CD8-positive, alpha-beta memory T cell (primary cell): Measurements from ENCODE around the gene DUSP10. TPM values are rescaled to one million over a fixed set of nuclear protein-coding genes. Genes with fewer than 3 reads are reported as not detected.

Experiments used
- CTCF ChIA-PET: fragments of 350-600 bp; sonication (Branson Sonifier 250); formaldehyde crosslinking; loops from one replicate; lab custom pipeline; 2021; ENCODE audit warnings: antibody characterized with exemption; lab: Charles Lee
- POLR2A ChIA-PET: fragments of 350-600 bp; sonication (Branson Sonifier 250); formaldehyde crosslinking; loops from one replicate; lab custom pipeline; 2021; ENCODE audit warnings: antibody characterized with exemption; lab: Charles Lee
- DNase-seq, 5 donors: peaks; one replicate each; pipeline versions ENCODE4 v3.0.0 to v3.0.0-alpha.2; 2020 to 2022; ENCODE audit warnings: mixed read lengths in 1 of 5
- H3K27ac ChIP-seq: one replicate; pipeline ENCODE4 v1.7.0; 2013; ENCODE audit warnings: low read depth, mild to moderate bottlenecking, low read length, moderate library complexity
- H3K27me3 ChIP-seq: 2 replicates; pipeline ENCODE4 v1.7.0; 2013; ENCODE audit warnings: low read length, mild to moderate bottlenecking; ENCODE audit not compliant: insufficient read depth, poor library complexity, severe bottlenecking
- H3K36me3 ChIP-seq: 2 replicates; pipeline ENCODE4 v1.7.0; 2013; ENCODE audit warnings: mild to moderate bottlenecking, low read length, moderate library complexity; ENCODE audit not compliant: insufficient read depth
- H3K4me1 ChIP-seq: 2 replicates; pipeline ENCODE4 v1.7.0; 2013; ENCODE audit warnings: mild to moderate bottlenecking, low read length, moderate library complexity; ENCODE audit not compliant: insufficient read depth
- H3K4me3 ChIP-seq: 2 replicates; pipeline ENCODE4 v1.7.0; 2013; ENCODE audit warnings: mild to moderate bottlenecking, low read length
- H3K9me3 ChIP-seq: 2 replicates; pipeline ENCODE4 v1.7.0; 2013; ENCODE audit warnings: mild to moderate bottlenecking, low read length
- H3K27ac Mint-ChIP-seq, 8 donors: one replicate each; pipeline ENCODE4 v1.8.0; 2020 to 2021; ENCODE audit warnings: mixed read lengths in 8 of 8, mild to moderate bottlenecking in 6 of 8, inconsistent platforms in 3 of 8, moderate library complexity in 3 of 8
- H3K27me3 Mint-ChIP-seq, 2 donors: one replicate each; pipeline ENCODE4 v1.8.0; 2020 to 2021; ENCODE audit warnings: mixed read lengths in 2 of 2, mild to moderate bottlenecking in 1 of 2, moderate library complexity in 1 of 2
- H3K36me3 Mint-ChIP-seq, 3 donors: one replicate each; pipeline ENCODE4 v1.8.0; 2020 to 2021; ENCODE audit warnings: mixed read lengths in 3 of 3, inconsistent platforms in 1 of 3, mild to moderate bottlenecking in 1 of 3
- H3K4me1 Mint-ChIP-seq, 3 donors: one replicate each; pipeline ENCODE4 v1.8.0; 2020 to 2021; ENCODE audit warnings: mixed read lengths in 3 of 3, inconsistent platforms in 1 of 3, mild to moderate bottlenecking in 1 of 3
- H3K4me3 Mint-ChIP-seq, 7 donors: one replicate each; pipeline ENCODE4 v1.8.0; 2020 to 2021; ENCODE audit warnings: mixed read lengths in 7 of 7, mild to moderate bottlenecking in 6 of 7, moderate library complexity in 4 of 7, inconsistent platforms in 2 of 7
- H3K9me3 Mint-ChIP-seq, 5 donors: one replicate each; pipeline ENCODE4 v1.8.0; 2020 to 2022; ENCODE audit warnings: mixed read lengths in 5 of 5, mild to moderate bottlenecking in 3 of 5, moderate library complexity in 2 of 5, inconsistent platforms in 1 of 5
- polyA plus RNA-seq: library from polyadenylated mRNA; unstranded; fragments of 300-500 nt; fragmentation: Illumina TruSeq; gene quantifications from one replicate; pipeline ENCODE4 v1.2.3, GENCODE V29; 2021
- total RNA-seq, 2 experiments: library from RNA; stranded (reverse); gene quantifications; one replicate each; pipeline ENCODE4 v1.2.3, GENCODE V29; 2021

DUSP10 gene
- total and polyA plus RNA-seq, 3 experiments from 2014 or later, result 8.0 to 25.4 (median 23.7) TPM

DNA sequence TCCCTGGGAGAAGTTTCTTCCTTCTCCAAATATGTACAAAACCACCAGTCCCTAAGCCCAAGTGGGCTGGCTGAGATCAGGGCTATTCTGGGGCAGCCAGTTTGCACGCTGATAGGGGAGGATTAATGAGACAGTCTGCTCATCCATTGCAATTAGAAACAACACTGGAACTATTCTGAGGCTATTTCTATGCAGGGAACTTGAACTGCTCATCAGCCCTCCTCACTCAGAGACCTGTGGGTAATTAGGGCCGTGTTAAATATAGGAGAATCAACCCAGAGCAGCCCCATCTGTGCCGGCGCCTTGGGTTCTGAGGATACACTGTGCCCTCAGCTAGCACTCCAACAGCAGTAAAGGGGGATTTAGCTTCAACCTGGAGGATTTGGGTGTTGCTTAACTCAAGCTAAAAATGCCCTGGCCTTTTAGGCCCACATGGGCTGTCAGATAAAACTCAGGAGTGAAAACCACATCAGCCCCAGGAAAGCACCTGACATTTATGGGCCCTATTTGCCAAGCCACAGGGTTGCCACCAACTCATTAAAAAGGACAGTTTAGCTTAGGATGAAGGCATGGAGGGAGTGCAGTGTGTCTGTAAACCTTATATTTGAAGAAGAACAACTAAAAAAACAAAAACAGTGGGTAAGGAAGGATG is 53.9 kb downstream of the DUSP10 start:
- POLR2A ChIA-PET, result interaction anchor here (1.0 kb wide), 1 partner anchor 27 kb away, joined by 3 read pairs; no protein-coding TSS in a partner anchor
- H3K36me3 ChIP-seq, result no peaks in the 10 kb centered on the region
- CTCF ChIA-PET, result interaction anchor here (1.0 kb wide), 1 partner anchor 37 kb away, joined by 3 read pairs; no protein-coding TSS in a partner anchor
- Mint-ChIP-seq H3K27me3 (no peaks in the 10 kb centered on the region), H3K36me3 (no peaks in the 10 kb centered on the region), H3K27ac (peak overlapping the region in 4 of 8 donors; percentile 17 to 66 (median 28)), H3K9me3 (no peaks in the 10 kb centered on the region), H3K4me1 (peaks cover 9 to 15% (median 14%) of the 10 kb centered on the region in 3 donors), H3K4me3 (peak overlapping the region in 1 of 7 donors; percentile 9)
- DNase-seq, result no peak
- H3K9me3 ChIP-seq, result no peaks in the 10 kb centered on the region
- no peak overlapping the region for H3K4me3 ChIP-seq
- no peaks in the 10 kb centered on the region for H3K4me1 ChIP-seq
- H3K27ac ChIP-seq, result no peak overlapping the region
- H3K27me3 ChIP-seq, result no peaks in the 10 kb centered on the region

DNA sequence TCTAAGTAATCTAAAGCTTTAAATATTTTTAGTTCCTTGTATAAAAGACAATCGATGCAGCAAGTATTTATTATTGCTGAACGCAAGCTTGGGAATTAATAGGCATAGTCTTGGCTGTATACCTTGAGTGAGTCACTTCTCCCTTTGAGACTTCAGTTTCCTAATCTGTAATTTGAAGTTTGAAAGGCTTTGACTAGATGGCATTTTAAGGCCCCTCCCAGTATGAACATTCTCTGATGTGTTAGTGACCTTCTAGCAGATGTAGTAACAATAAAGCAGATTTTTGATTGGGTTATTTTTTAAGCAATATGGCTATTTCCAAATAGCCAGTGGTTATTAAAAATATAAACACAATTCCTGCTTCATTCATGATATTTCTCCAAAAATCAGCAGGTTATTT is 58.2 kb downstream of the DUSP10 start:
- no peaks in the 10 kb centered on the region for H3K36me3 ChIP-seq
- H3K27me3 Mint-ChIP-seq, result no peaks in the 10 kb centered on the region
- no peak overlapping the region for H3K4me3 Mint-ChIP-seq

GRCh38 chr1:221680085-221680484 is 61.8 kb downstream of the DUSP10 start:
- Mint-ChIP-seq H3K4me3 (no peak overlapping the region), H3K4me1 (peaks cover 0 to 5% (median 5%) of the 10 kb centered on the region in 3 donors), H3K36me3 (peaks cover 0 to 10% (median 2%) of the 10 kb centered on the region in 3 donors), H3K27me3 (no peaks in the 10 kb centered on the region), H3K27ac (peak overlapping the region in 1 of 8 donors; percentile 19), H3K9me3 (peaks cover 0 to 11% (median 6%) of the 10 kb centered on the region in 5 donors)
- H3K4me1 ChIP-seq, result no peaks in the 10 kb centered on the region
- H3K36me3 ChIP-seq, result no peaks in the 10 kb centered on the region
- no peak overlapping the region for H3K27ac ChIP-seq
- DNase-seq, result no peak
- no peaks in the 10 kb centered on the region for H3K27me3 ChIP-seq
- CTCF ChIA-PET, result no interaction called here
- POLR2A ChIA-PET, result no interaction called here
- no peak overlapping the region for H3K4me3 ChIP-seq
- no peaks in the 10 kb centered on the region for H3K9me3 ChIP-seq

More for the DNA sequence above, 58.2 kb downstream of the DUSP10 start:
- DNase-seq, result no peak
- Histone ChIP-seq H3K9me3 (no peaks in the 10 kb centered on the region), H3K27ac (no peak overlapping the region), H3K4me3 (no peak overlapping the region), H3K4me1 (no peaks in the 10 kb centered on the region), H3K27me3 (no peaks in the 10 kb centered on the region)
- H3K27ac Mint-ChIP-seq, result no peak overlapping the region
- H3K4me1 Mint-ChIP-seq, result peaks cover 4 to 7% (median 7%) of the 10 kb centered on the region in 3 donors
- H3K36me3 Mint-ChIP-seq, result peaks cover 0 to 10% (median 0%) of the 10 kb centered on the region in 3 donors
- CTCF ChIA-PET, result no interaction called here
- H3K9me3 Mint-ChIP-seq, result peaks cover 0 to 11% (median 6%) of the 10 kb centered on the region in 5 donors
- POLR2A ChIA-PET, result no interaction called here

DNA sequence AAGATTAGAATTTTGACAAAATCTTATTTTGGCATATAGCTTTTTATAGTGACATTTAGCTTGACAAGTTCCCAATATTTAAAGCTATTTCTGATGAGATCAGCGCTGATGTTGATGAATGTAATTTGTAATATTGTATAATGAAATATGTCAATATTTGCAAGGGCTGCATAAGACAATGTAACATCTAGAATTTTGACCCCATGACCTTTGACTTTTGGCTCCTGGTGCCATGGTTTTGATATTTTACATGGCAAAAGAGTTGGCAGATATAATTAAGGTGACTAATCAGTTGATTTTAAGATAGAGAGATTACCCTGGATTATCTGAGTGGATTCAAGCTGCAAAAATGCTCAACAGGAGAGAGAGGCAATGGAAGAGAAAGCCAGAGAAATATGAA is 63.9 kb downstream of the DUSP10 start:
- H3K36me3 Mint-ChIP-seq, result peaks cover 0 to 10% (median 2%) of the 10 kb centered on the region in 3 donors
- ChIA-PET CTCF (no interaction called here), POLR2A (no interaction called here)
- Histone ChIP-seq H3K4me3 (no peak overlapping the region), H3K9me3 (no peaks in the 10 kb centered on the region), H3K36me3 (no peaks in the 10 kb centered on the region), H3K27me3 (no peaks in the 10 kb centered on the region), H3K27ac (no peak overlapping the region), H3K4me1 (no peaks in the 10 kb centered on the region)
- no peak overlapping the region for H3K27ac Mint-ChIP-seq
- no peaks in the 10 kb centered on the region for H3K27me3 Mint-ChIP-seq
- no peak for DNase-seq
- peaks cover 0 to 5% (median 5%) of the 10 kb centered on the region in 3 donors for H3K4me1 Mint-ChIP-seq
- peaks cover 0 to 11% (median 6%) of the 10 kb centered on the region in 5 donors for H3K9me3 Mint-ChIP-seq
- H3K4me3 Mint-ChIP-seq, result no peak overlapping the region

DNA sequence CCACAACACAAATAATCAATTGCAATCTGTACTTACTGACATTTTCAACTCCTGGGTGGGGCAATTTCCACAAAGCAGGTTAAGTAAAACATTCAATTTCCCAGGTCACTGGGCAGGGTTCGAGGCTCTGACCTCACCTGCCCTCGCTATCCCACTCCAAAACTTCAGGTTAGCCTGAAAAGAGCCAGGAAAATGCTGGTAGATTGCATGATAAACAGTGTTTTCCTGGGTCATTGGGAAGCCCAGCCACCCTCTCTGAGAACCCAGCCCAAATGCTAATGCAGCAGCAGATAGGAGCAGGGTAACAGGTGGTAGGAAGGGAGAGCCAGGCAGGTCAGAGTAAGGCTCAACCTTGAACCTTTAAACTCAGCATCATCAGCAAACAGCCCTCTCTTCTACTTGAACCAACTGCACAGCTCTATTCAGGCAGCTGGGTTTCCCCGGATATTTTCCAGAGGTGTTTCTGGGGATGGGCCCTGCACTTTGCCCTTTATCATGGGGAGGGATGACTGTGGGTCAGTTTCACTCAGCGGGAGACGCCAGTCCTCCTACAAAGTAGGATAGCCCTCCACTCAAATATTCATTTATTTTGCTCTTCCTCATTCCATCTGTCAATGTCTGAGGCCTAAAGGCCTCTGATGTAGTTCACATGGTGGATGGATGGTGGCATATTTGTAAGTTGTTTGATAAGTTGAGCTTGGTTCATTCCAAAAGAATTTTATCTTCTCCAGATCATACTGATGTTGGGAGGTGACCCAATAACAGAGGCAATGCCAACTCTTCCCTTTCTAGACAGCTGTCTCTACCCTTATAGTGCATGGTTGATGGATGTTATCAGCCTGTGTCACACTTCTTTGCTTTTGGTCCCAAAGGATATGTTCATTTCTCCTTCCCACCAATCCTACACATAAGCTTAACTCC is 65.7 kb downstream of the DUSP10 start:
- no peak for DNase-seq
- POLR2A ChIA-PET, result no interaction called here

GRCh38 chr1:221672965-221673364 is 68.9 kb downstream of the DUSP10 start:
- CTCF ChIA-PET, result no interaction called here
- no peak overlapping the region for H3K27ac ChIP-seq
- DNase-seq, result no peak
- H3K9me3 Mint-ChIP-seq, result no peaks in the 10 kb centered on the region
- no peaks in the 10 kb centered on the region for H3K9me3 ChIP-seq
- H3K27me3 ChIP-seq, result no peaks in the 10 kb centered on the region
- H3K36me3 Mint-ChIP-seq, result peaks cover 0 to 2% (median 0%) of the 10 kb centered on the region in 3 donors
- no peak overlapping the region for H3K4me3 Mint-ChIP-seq
- H3K4me1 ChIP-seq, result no peaks in the 10 kb centered on the region
- no peak overlapping the region for H3K4me3 ChIP-seq
- POLR2A ChIA-PET, result no interaction called here
- H3K27ac Mint-ChIP-seq, result no peak overlapping the region
- H3K4me1 Mint-ChIP-seq, result peaks cover 0 to under 1% (median 0%) of the 10 kb centered on the region in 3 donors
- no peaks in the 10 kb centered on the region for H3K36me3 ChIP-seq
- peaks cover 2 to 10% of the 10 kb centered on the region in 2 donors for H3K27me3 Mint-ChIP-seq

More for the DNA sequence above, 65.7 kb downstream of the DUSP10 start:
- Mint-ChIP-seq H3K9me3 (peaks cover 0 to 8% (median 6%) of the 10 kb centered on the region in 5 donors), H3K4me1 (peaks cover 0 to 5% (median 5%) of the 10 kb centered on the region in 3 donors), H3K36me3 (peaks cover 0 to 10% (median 2%) of the 10 kb centered on the region in 3 donors), H3K27ac (peak overlapping the region in 1 of 8 donors; percentile 1), H3K4me3 (no peak overlapping the region), H3K27me3 (no peaks in the 10 kb centered on the region)
- no peaks in the 10 kb centered on the region for H3K27me3 ChIP-seq
- CTCF ChIA-PET, result no interaction called here
- no peaks in the 10 kb centered on the region for H3K4me1 ChIP-seq
- no peak overlapping the region for H3K27ac ChIP-seq
- H3K36me3 ChIP-seq, result no peaks in the 10 kb centered on the region
- no peaks in the 10 kb centered on the region for H3K9me3 ChIP-seq
- no peak overlapping the region for H3K4me3 ChIP-seq

DNA sequence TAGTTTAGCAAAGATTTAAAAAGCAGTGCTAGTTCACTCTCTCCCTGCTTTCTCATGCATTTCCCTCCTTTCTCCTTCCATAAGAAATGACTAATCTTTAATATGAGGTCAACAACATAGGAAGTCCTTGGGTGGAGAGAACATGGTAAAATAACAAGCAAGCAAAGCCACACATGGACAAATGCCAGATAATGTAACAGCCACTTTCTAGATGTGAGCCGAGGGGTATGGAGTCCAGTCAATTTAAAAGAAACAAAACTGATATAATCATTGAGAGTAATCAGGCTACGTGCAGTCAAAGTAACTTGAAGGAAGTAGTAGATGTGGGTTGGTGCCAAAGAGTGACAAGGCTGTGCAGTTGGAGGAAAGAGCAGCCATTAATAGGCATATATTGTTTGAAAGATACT is 69.6 kb downstream of the DUSP10 start:
- Mint-ChIP-seq H3K4me3 (no peak overlapping the region), H3K27me3 (peaks cover 2 to 10% of the 10 kb centered on the region in 2 donors), H3K9me3 (no peaks in the 10 kb centered on the region), H3K36me3 (peaks cover 0 to 2% (median 0%) of the 10 kb centered on the region in 3 donors), H3K27ac (no peak overlapping the region), H3K4me1 (no peaks in the 10 kb centered on the region)
- no peak overlapping the region for H3K27ac ChIP-seq
- ChIA-PET CTCF (no interaction called here), POLR2A (no interaction called here)
- no peaks in the 10 kb centered on the region for H3K9me3 ChIP-seq
- no peak overlapping the region for H3K4me3 ChIP-seq
- no peaks in the 10 kb centered on the region for H3K4me1 ChIP-seq
- no peaks in the 10 kb centered on the region for H3K27me3 ChIP-seq
- H3K36me3 ChIP-seq, result no peaks in the 10 kb centered on the region
- DNase-seq, result no peak

DNA sequence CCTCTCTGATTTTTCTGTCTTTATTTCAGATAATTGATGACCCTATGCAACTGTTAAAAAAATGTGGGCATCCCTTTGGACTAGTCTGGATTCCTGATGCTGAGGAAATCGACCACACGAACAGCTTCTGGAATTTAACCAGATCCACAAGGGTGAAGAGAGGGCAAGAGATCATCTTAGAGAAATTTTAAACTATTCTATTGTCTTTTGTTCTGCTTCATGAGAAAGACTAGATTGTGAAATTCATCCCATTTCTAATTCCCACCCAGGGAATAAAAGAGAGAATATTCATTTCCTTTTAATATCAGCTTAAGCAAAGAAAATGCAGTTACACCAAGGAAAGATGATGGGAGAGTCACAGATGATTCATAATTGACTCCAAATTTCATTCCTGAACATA is 71.8 kb downstream of the DUSP10 start:
- H3K27me3 ChIP-seq, result no peaks in the 10 kb centered on the region
- H3K27me3 Mint-ChIP-seq, result peaks cover 2 to 10% of the 10 kb centered on the region in 2 donors
- ChIA-PET CTCF (no interaction called here), POLR2A (no interaction called here)
- H3K4me3 Mint-ChIP-seq, result no peak overlapping the region
- no peaks in the 10 kb centered on the region for H3K4me1 Mint-ChIP-seq
- H3K36me3 Mint-ChIP-seq, result peaks cover 0 to 5% (median 0%) of the 10 kb centered on the region in 3 donors
- no peaks in the 10 kb centered on the region for H3K9me3 Mint-ChIP-seq
- H3K4me1 ChIP-seq, result no peaks in the 10 kb centered on the region
- H3K36me3 ChIP-seq, result no peaks in the 10 kb centered on the region
- H3K4me3 ChIP-seq, result no peak overlapping the region
- no peak overlapping the region for H3K27ac Mint-ChIP-seq
- no peaks in the 10 kb centered on the region for H3K9me3 ChIP-seq
- DNase-seq, result no peak
- H3K27ac ChIP-seq, result no peak overlapping the region
